GM18499 (cell line): ENCODE measurements around the gene RGS6.

ENCODE experiments used
- ATAC-seq: cut with Tn5 transposase; IDR thresholded peaks from one replicate; pipeline ENCODE4 v1.9.1; 2021; ENCODE audit warnings: moderate number of reproducible peaks; ENCODE audit not compliant: insufficient read depth, unreplicated experiment

RGS6 gene

GRCh38 chr14:72060917-72061316 is 128.7 kb downstream of the RGS6 start:
- no peak for ATAC-seq

- no peak for ATAC-seq
These were observed 129.5 kb downstream of the RGS6 start for GRCh38 chr14:72061718-72062117.

GRCh38 chr14:72063761-72064282 is 131.6 kb downstream of the RGS6 start:
- ATAC-seq: no peak

- no peak for ATAC-seq
These were observed 132.3 kb downstream of the RGS6 start for GRCh38 chr14:72064501-72064900.

- no peak for ATAC-seq
These were observed 138.2 kb downstream of the RGS6 start for GRCh38 chr14:72070458-72070857.

- ATAC-seq: no peak
These were observed 143.6 kb downstream of the RGS6 start for GRCh38 chr14:72075649-72076334.

GRCh38 chr14:72081137-72081536 is 148.9 kb downstream of the RGS6 start:
- ATAC-seq: no peak

GRCh38 chr14:72084935-72085334 is 152.7 kb downstream of the RGS6 start:
- no peak for ATAC-seq

- ATAC-seq: no peak
These were observed 157.4 kb downstream of the RGS6 start for GRCh38 chr14:72089625-72090024.

GRCh38 chr14:72094844-72095582 is 162.8 kb downstream of the RGS6 start:
- no peak for ATAC-seq

GRCh38 chr14:72097173-72097783 is 165.0 kb downstream of the RGS6 start:
- ATAC-seq: no peak

GRCh38 chr14:72098210-72098609 is 166.0 kb downstream of the RGS6 start:
- ATAC-seq: no peak

- no peak for ATAC-seq
These were observed 167.3 kb downstream of the RGS6 start for GRCh38 chr14:72099566-72099965.

GRCh38 chr14:72104011-72104613 is 171.9 kb downstream of the RGS6 start:
- no peak for ATAC-seq

GRCh38 chr14:72111911-72112310 is 179.7 kb downstream of the RGS6 start:
- ATAC-seq: no peak

- no peak for ATAC-seq
These were observed 186.6 kb downstream of the RGS6 start for GRCh38 chr14:72118841-72119240.

- no peak for ATAC-seq
These were observed 188.1 kb downstream of the RGS6 start for GRCh38 chr14:72120315-72120714.

GRCh38 chr14:72123755-72124154 is 191.5 kb downstream of the RGS6 start:
- no peak for ATAC-seq

- no peak for ATAC-seq
These were observed 191.9 kb downstream of the RGS6 start for GRCh38 chr14:72124171-72124570.

- no peak for ATAC-seq
These were observed 193.9 kb downstream of the RGS6 start for GRCh38 chr14:72126091-72126490.

GRCh38 chr14:72126561-72126960 is 194.3 kb downstream of the RGS6 start:
- ATAC-seq: no peak
